ENCODE measurements around the gene QRICH2. TPM values are rescaled to one million over a fixed set of nuclear protein-coding genes. Genes with fewer than 3 reads are reported as not detected.
"Not testable (repeated sequence)": the region's sequence is repeated elsewhere in the genome, so short reads cannot be mapped to it uniquely, and the experiment has no call there.

QRICH2 gene
- total RNA-seq, 1 donor from 2014 or later, result 1.6 TPM

DNA sequence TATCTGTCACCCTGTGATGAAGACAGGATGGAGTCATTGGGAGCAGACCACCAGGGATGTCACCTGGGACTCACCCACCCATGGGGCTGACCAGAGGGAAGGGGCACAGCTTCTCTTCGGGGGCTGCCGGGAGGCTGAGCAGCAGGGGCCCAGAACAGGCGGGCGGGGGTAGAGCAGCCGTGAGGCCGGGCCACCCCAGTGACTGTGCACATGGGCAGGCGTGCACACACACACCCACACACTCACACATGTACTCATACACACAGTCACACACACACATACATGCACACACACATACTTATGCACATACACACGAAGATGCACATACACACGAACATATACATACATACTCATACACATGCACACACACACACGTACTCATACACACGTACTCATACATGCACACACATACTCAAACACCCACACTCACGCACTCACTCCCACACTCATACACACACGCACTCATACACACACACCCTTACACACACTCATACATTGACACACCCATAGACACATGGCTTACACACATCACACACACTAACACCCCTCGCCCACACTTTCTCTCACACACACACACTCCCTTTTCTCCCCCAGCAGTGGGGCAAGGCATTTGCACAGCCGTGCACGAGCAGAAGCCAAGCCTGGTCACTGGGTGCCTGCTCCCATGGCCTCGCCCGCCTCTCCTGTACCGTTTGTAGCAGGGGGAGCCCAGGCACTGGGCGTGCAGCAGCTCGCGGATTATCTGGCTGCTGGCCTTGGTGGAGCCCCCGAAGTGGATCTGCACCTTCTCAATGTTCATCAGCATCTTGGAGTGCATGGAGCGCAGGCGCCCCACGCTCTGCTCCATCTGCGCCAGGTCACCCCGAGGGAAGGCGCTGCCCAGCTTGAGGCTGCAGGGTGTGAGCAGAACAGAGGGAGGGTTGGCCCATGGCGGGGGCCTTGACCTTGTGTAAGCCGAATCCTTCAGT lies 30.5 kb downstream of the QRICH2 start:
- no peak for ATAC-seq

DNA sequence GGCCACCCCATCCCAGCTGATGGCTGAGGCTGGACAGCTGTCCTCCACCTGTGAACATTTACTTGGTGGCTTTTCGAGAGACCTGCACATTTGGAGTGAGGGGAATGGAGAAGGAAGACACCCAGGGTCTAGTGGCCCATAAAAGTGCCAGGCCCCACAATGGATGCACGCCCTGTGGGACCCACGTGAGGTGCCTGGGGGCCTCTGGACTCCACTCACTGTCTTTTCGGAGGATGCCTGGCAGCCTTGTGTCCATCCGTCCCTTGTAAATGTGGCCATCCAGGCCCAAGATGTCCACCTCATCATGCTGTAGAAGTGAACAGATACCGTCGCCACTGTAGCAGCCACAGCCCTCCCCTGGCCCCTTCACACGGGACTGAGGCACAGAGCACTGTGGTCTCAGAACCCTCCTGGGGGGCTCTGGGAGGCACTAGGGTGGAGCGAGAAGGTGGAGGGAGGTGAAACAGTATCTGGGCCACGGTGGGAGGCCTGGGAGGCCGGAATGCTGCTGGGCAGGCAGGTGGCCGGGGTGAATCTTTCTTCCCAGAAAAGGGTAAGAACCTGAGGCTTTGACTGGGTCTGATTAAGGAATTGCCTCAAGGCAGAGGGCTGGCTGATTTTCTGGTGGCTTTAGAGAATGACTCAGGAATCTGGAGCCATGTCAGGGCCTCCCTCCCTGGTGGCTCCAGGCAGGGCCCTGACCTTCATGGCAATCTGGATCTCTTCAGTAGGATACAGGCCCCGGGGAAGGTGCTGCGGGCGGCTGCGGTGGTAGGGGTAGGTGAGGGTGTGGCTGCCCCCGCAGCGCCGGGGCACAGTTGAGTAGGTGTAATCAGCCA lies 31.4 kb downstream of the QRICH2 start:
- no peak for ATAC-seq

GRCh38 chr17:76276069-76276431 lies 32.0 kb downstream of the QRICH2 start:
- no peak for ATAC-seq

- ATAC-seq, result no peak
Measured at GRCh38 chr17:76275382-76276068, 32.6 kb downstream of the QRICH2 start.

GRCh38 chr17:76274112-76274956 lies 33.7 kb downstream of the QRICH2 start:
- no peak for ATAC-seq

DNA sequence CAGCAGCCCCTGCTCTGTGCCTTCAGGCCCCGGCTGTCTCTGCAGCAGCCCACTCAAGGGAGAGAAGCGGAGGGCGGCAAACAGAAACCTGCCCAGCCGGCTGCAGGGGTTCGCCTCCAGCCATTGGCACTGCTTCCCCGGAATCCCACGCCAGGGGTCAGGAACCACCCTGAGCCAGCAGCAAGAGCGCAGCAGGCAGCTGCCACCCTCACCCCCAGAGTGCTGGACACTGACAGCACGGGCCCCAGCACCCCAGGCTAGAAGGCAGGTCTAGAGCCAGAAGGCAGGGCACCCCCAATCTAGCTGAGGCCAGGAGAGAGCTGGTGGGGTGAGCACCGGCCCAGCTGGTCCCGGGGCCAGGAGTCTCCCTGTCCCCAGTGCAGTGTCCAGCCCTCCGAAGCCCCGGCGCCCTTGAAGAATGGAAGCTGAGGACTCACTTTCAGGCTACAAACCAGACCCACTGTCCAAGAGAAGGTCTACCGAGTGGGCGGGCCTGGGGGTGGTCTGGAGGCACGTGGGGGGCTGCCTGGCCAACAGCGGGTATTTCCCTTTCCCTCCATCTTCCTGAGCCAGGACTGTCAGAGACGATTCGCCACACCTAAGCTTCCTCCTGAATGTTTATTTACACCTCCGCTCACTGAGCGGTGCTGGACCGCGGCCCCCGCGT lies 34.5 kb downstream of the QRICH2 start:
- peak; percentile 0 for ATAC-seq

DNA sequence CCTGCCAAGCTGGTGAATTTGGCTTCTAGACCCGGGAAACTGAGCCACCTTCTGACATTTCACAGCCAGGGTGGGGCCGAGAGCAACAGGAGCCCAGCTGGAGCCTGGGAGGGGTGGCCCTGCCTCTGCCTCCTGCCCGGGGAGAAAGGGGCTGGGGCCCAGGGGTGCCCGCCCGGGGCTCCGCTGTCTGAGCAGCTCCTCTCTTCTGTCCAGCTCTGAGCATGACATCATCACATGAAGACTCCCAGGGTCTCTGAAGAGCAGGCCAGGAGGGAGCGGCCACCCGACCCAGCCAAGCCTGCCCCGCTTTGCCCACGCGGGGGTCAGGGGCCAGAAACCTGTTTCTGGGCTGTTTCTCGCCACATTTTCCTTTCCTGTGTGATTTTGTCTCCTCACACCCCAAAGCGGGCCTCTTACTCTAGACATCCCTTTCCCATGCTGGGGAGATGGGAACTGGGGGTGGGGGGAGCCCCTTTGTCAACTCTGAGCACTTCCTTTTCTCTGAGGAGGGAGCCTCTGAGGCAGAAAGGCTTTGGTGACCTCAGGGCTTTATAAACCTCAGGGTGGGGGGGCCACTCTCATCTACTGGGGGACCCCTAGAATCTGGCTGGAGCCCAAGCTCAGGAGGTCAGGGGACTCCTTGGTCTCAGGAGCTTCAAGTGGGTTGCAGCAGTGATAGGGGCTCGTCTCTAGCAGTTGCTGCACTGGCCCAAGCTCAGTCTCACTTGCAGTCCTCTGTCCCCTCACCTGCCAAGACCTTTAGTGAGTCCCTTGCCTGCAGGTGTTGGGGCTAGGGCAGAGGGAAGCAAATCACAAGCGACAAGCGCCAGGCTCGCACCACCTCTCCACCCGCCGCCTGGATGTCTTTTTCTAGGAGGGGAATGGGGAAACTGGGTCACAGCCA lies 35.3 kb downstream of the QRICH2 start:
- peak; percentile 17 for ATAC-seq

GRCh38 chr17:76271669-76272540 lies 36.2 kb downstream of the QRICH2 start:
- ATAC-seq, result peak; percentile 28

DNA sequence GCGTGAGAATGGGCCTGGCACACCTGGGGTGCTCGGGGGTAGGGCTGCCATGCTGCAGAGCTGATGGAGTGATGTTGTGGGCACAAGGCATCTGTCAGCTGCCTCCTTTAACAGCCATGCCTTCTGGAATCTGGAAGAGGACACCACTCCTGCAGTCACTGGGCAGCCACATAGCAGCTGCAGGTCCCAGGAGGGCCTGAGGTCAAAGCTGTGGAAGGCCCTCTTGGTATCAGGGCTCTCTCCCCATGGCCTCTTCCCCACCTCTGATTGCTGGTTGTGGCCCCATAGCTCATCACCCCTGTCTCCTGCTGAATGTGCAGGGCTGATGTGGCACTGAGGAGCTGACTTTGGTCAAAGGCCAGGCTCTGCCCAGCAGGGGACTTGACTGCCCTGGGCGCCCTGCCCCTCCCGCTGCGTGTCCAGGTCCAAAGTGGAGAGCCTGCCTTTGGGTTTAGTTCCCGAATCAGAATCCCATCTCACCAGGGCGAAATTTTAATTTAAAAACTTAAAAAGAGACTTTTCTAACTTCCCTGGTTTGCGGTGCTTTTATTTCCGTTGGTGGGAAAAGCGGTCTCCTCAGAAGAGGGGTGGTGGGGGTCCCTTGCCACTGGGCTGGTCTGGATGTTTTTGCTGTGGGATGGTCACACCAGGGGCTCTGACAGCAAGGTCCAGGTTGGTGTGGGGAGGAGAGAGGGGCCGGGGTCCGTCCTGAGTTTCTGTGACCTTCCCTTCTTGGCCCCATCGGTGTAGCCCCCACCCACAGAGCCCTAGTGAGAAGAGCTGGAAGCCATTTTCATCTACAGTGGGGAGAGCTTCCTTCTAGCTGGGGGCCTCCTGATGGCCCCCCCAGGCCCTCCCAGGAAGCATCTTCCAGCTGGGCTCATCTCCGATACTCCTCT lies 37.1 kb downstream of the QRICH2 start:
- ATAC-seq, result no peak

GRCh38 chr17:76270127-76270592 lies 37.9 kb downstream of the QRICH2 start:
- ATAC-seq, result no peak

DNA sequence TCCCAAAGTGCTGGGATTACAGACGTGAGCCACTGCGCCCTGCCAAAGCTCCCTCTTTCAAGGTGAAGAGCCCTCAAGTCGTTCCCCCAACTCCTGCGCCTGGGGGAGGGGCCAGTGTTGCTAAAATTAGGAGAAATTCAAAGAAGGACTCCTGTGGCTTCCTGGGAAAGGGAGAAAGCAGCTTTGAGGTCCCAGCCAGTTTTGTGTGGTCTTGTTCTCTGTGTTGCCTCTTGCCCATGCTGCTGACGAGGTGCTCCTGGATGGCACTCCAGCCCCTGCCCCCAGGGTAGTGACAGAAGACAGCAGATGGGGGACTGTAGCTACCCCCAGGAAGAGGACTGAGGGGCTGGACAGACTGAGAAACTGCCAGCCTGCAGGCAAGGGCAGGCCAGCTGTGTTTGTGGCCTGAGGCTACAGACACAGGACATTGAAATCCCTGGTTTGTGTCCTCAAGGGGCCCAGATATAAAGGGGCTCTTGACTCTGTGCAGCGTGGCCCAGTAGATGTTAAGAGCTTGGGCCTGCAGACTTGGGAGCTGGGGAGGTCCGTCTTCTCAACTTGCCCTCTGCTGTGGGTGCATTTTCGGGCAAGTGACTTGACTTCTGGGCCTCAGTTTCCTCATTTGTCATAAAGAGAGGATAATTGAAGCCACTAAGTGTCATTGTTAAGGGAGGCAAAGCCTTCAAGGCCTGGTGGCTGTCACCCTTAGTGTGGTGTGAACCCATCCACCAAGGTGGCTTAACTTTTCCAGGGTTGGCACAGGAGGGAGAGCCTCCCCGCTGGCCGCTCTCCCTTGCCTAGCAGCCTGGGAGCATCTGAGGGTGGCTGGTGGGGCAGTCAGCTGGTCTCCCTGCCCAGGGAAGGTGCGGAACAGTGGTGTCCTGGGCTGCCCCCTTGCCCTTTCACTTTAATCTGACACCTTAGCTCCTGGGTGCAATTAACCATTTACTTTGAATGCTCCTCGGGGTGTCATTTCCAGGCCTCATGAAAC lies 38.8 kb downstream of the QRICH2 start:
- no peak for ATAC-seq

DNA sequence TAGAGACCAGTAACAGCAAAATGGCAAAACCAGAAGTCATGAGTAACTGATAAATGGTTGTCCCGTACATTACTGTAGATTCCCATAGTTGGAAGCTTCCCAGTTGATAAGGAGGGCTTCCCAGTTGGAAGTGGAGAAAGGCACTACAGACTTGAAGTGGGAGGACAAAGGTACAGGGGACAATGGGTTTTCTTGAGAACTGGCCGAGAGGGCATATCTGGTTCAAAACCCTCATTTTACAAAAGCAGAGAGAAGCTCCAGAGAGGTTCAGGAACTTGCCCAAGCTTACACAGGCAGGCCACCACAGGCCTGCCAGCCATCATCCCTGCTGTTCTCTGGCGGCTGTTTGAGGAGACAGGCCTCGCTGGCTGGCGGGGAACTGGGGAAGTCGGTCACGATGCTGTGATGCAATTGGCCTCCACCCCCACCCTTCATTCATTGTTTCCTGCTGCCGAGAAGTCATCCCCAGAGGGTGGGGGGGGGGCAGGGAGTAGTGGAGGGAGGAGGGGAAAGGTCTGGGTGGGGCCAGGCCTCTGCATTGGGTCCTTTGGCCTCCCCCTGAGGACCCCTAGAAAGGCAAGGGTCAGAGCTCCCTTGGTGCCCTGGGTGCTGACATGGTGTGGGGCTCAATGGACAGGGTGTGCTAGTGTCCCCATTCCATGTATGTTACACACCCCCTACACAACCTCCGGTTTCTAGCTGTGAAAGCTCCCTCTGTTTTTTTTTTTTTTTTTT lies 39.9 kb downstream of the QRICH2 start:
- ATAC-seq, result peak; percentile 41

DNA sequence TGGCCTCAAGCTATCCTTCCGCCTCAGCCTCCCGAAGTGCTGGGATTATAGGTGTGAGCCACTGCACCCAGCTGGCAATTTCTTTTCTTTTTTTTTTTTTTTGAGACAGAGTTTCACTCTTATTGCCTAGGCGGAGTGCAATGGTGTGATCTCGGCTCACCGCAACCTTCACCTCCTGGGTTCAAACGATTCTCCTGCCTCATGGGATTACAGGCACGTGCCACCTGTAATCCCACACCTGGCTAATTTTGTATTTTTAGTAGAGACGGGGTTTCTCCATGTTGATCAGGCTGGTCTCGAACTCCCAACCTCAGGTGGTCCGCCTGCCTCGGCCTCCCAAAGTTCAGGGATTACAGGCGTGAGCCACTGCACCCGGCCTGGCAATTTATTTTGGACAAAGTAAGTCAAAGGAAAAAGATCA lies 40.5 kb downstream of the QRICH2 start:
- not testable (repeated sequence) for ATAC-seq

GRCh38 chr17:76267051-76267576 lies 41.0 kb downstream of the QRICH2 start:
- no peak for ATAC-seq

DNA sequence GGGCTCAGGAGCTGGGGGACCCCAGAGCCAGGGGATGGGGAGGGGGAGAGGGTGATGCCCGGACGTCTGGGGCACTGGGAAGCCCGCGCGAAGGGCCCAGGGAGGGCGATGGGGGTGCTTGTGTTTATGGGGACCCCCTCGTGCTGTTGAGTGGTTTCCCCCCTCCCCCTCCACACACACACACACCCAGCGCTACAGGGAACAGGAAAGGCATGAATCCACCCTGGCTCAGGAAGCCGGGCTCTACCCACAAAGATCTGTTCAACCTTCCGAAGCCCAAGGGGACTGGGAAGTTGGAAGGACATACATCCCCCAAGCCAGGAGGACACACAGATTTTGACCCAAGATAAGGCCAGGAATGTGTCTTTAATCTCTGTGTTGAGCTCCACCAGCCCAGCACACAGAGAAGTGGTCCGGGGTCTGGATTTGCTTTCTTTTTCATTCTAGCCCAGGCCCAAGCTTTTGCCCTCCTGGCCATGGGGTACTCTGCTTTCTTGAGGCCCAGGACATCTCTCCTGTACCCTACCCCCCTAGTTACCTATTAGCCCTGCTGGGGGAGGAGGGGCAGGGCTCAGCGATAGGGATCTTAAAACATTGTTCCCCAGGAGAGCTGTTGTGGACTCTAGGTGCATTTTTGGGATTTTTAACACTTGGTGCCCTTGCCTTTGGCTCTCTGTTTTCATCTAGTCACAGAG lies 41.7 kb downstream of the QRICH2 start:
- peak; percentile 3 for ATAC-seq

Measured in esophagus mucosa (tissue), 1 donor.